Measurements from ENCODE around the gene METTL8. TPM values are rescaled to one million over a fixed set of nuclear protein-coding genes. Genes with fewer than 3 reads are reported as not detected.

The METTL8 gene
- 12.7 and 21.2 TPM in 2 replicates for total RNA-seq

- no peak for DNase-seq (ENCODE audit: low read depth, low spot score)
Measured at GRCh38 chr2:171433763-171434012, at the start of gene METTL8. Gene METTL8 (minus strand): TSS chr2:171433990. CDS start chr2:171392185, 41,805 bp downstream.

- DNase-seq (ENCODE audit: low read depth, low spot score): no peak
Measured at GRCh38 chr2:171482877-171483276, 49.1 kb upstream of the METTL8 start.

- no peak for DNase-seq (ENCODE audit: low read depth, low spot score)
Measured at GRCh38 chr2:171482308-171482707, 48.5 kb upstream of the METTL8 start.

GRCh38 chr2:171480908-171481307, 47.1 kb upstream of the METTL8 start:
- no peak for DNase-seq (ENCODE audit: low read depth, low spot score)

- DNase-seq (ENCODE audit: low read depth, low spot score): no peak
Measured at GRCh38 chr2:171479154-171479814, 45.5 kb upstream of the METTL8 start.

- peak; percentile 39 for DNase-seq (ENCODE audit: low read depth, low spot score)
Measured at GRCh38 chr2:171478345-171478744, 44.6 kb upstream of the METTL8 start.

GRCh38 chr2:171475979-171476378, 42.2 kb upstream of the METTL8 start:
- DNase-seq (ENCODE audit: low read depth, low spot score): no peak

- DNase-seq (ENCODE audit: low read depth, low spot score): no peak
Measured at GRCh38 chr2:171470129-171470528, 36.3 kb upstream of the METTL8 start.

- DNase-seq (ENCODE audit: low read depth, low spot score): no peak
Measured at GRCh38 chr2:171469176-171469575, 35.4 kb upstream of the METTL8 start.

GRCh38 chr2:171460537-171460936, 26.7 kb upstream of the METTL8 start:
- no peak for DNase-seq (ENCODE audit: low read depth, low spot score)

GRCh38 chr2:171459498-171459897, 25.7 kb upstream of the METTL8 start:
- no peak for DNase-seq (ENCODE audit: low read depth, low spot score)

- no peak for DNase-seq (ENCODE audit: low read depth, low spot score)
Measured at GRCh38 chr2:171452773-171453172, 19.0 kb upstream of the METTL8 start.

GRCh38 chr2:171451074-171451473, 17.3 kb upstream of the METTL8 start:
- no peak for DNase-seq (ENCODE audit: low read depth, low spot score)

- no peak for DNase-seq (ENCODE audit: low read depth, low spot score)
Measured at GRCh38 chr2:171447675-171448074, 13.9 kb upstream of the METTL8 start.

GRCh38 chr2:171441470-171441869, 7.7 kb upstream of the METTL8 start:
- DNase-seq (ENCODE audit: low read depth, low spot score): no peak

- DNase-seq (ENCODE audit: low read depth, low spot score): no peak
Measured at GRCh38 chr2:171436307-171436706, 2.5 kb upstream of the METTL8 start.

- DNase-seq (ENCODE audit: low read depth, low spot score): peak; percentile 84
Measured at GRCh38 chr2:171434013-171434989, 511 bp upstream of the METTL8 start, which contains the start of gene DCAF17. Gene DCAF17 (plus strand): TSS chr2:171434226. CDS start chr2:171434578, 352 bp downstream.

GRCh38 chr2:171432969-171433762, 624 bp downstream of the METTL8 start:
- DNase-seq (ENCODE audit: low read depth, low spot score): no peak

GRCh38 chr2:171432206-171432968, 1.4 kb downstream of the METTL8 start:
- no peak for DNase-seq (ENCODE audit: low read depth, low spot score)

GRCh38 chr2:171431677-171432167, 2.1 kb downstream of the METTL8 start:
- DNase-seq (ENCODE audit: low read depth, low spot score): no peak
